ENCODE data around the gene HDAC9. TPM values are rescaled to one million over a fixed set of nuclear protein-coding genes. Genes with fewer than 3 reads are reported as not detected.

HDAC9 gene
- total RNA-seq, 4 donors from 2014 or later: 1.2 to 8.0 (median 1.6) TPM

GRCh38 chr7:18698258-18698734, 202.7 kb downstream of the HDAC9 start:
- TF ChIP-seq CTCF (IDR thresholded peaks at IDR 0.05): no peak
- no peak for TF ChIP-seq POLR2A (IDR thresholded peaks at IDR 0.05)
- H3K27me3 ChIP-seq: no peaks in the 10 kb centered on the region
- H3K4me3 ChIP-seq: no peak overlapping the region
- 82 to 85% methylated on average over 6 of the region's 6 CpGs for WGBS, 2 donors
- H3K9me3 ChIP-seq: no peaks in the 10 kb centered on the region
- no peaks in the 10 kb centered on the region for H3K36me3 ChIP-seq
- H3K27ac ChIP-seq: no peak overlapping the region
- H3K4me1 ChIP-seq: no peaks in the 10 kb centered on the region
- intact Hi-C loops (cut with DNase I): no loop called here
- DNase-seq: no peak

DNA sequence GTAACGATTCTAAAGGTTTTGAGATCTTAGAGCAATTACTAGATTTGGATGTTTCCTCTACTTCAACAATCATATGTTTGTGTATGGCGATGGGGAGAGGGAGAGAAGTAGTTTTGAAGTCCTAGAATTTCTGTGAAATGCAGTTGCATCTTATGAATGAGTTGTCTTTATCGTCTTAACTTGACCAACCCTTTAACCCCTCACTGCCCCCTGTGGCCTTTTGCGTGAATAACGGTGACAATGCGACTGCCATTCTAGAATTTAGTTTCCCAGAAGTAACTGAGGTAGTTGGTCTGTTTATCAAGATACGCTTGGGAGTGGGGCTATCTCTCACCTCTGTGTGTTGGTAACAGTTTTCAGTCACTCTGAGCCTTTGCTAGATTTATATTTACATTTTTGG, 204.6 kb downstream of the HDAC9 start:
- WGBS, 2 donors: 84 to 88% methylated on average over 7 of the region's 7 CpGs
- TF ChIP-seq CTCF (IDR thresholded peaks at IDR 0.05) (no peak), POLR2A (IDR thresholded peaks at IDR 0.05) (no peak)
- Histone ChIP-seq H3K9me3 (no peaks in the 10 kb centered on the region), H3K4me1 (no peaks in the 10 kb centered on the region), H3K27me3 (no peaks in the 10 kb centered on the region), H3K36me3 (no peaks in the 10 kb centered on the region), H3K4me3 (no peak overlapping the region), H3K27ac (no peak overlapping the region)
- no peak for DNase-seq
- intact Hi-C loops (cut with DNase I): no loop called here

- WGBS, 2 donors: 89 to 91% methylated on average over 17 of the region's 17 CpGs
- DNase-seq: no peak
- H3K4me1 ChIP-seq: no peaks in the 10 kb centered on the region
- intact Hi-C loops (cut with DNase I): no loop called here
- no peaks in the 10 kb centered on the region for H3K27me3 ChIP-seq
- no peaks in the 10 kb centered on the region for H3K36me3 ChIP-seq
- no peak overlapping the region for H3K27ac ChIP-seq
- H3K4me3 ChIP-seq: no peak overlapping the region
- no peak for TF ChIP-seq POLR2A (IDR thresholded peaks at IDR 0.05)
- TF ChIP-seq CTCF (IDR thresholded peaks at IDR 0.05): no peak
- H3K9me3 ChIP-seq: no peaks in the 10 kb centered on the region
Observed at GRCh38 chr7:18702071-18702829, 206.7 kb downstream of the HDAC9 start.

DNA sequence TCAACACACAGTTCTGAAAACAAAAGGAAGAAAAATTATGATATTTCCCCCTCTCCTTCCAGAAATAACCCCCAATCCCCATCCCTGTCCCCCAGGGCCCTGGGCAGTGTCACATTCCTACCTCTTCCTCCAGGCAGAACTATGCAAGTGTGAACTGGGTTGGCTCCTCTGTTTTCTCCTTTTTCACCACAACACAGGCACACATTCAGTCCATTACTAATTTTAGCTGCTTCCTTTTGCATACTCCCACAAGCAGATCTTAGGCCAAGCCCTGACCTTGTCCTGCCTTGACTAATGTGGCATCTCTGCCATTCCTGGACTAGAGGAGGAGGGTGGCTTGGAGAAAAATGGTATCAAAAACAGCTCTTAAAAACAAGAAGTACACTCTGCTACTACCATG, 208.1 kb downstream of the HDAC9 start:
- no peaks in the 10 kb centered on the region for H3K9me3 ChIP-seq

More for the DNA sequence above, 208.1 kb downstream of the HDAC9 start:
- Histone ChIP-seq H3K4me3 (no peak overlapping the region), H3K27me3 (no peaks in the 10 kb centered on the region), H3K4me1 (no peaks in the 10 kb centered on the region), H3K36me3 (no peaks in the 10 kb centered on the region), H3K27ac (no peak overlapping the region)
- no peak for DNase-seq
- intact Hi-C loops (cut with DNase I): no loop called here
- TF ChIP-seq POLR2A (IDR thresholded peaks at IDR 0.05) (no peak), CTCF (IDR thresholded peaks at IDR 0.05) (no peak)
